Cardiac fibroblast (primary cell): ENCODE data around the gene GCK.
A peak's percentile ranks its signal among the peaks of the same experiment; 100 is the strongest.
"Not testable (repeated sequence)": the region's sequence is repeated elsewhere in the genome, so short reads cannot be mapped to it uniquely, and the experiment has no call there.

ENCODE experiments used
- DNase-seq, 2 donors: peaks; one replicate each; pipeline versions ENCODE4 v3.0.0 to v3.0.0-alpha.2; 2010; ENCODE audit warnings: low read depth in 2 of 2
- H3K4me3 ChIP-seq, 2 donors: replicated peaks in 1 of 2; 1 replicate in 1 of 2; 2 replicates in 1 of 2; pipeline ENCODE4 v1.5.1; 2011; ENCODE audit warnings: low read depth in 2 of 2, low read length in 2 of 2, mild to moderate bottlenecking in 2 of 2, moderate library complexity in 1 of 2
- TF ChIP-seq, protein P1 (sequence below): IDR thresholded peaks from one replicate; pipeline ENCODE4 v1.5.1; 2011; ENCODE audit warnings: low read depth, mild to moderate bottlenecking, low read length, inconsistent platforms

GCK gene

GRCh38 chr7:44208085-44208484 is 18.8 kb upstream of the GCK start:
- TF ChIP-seq, protein P1, sequence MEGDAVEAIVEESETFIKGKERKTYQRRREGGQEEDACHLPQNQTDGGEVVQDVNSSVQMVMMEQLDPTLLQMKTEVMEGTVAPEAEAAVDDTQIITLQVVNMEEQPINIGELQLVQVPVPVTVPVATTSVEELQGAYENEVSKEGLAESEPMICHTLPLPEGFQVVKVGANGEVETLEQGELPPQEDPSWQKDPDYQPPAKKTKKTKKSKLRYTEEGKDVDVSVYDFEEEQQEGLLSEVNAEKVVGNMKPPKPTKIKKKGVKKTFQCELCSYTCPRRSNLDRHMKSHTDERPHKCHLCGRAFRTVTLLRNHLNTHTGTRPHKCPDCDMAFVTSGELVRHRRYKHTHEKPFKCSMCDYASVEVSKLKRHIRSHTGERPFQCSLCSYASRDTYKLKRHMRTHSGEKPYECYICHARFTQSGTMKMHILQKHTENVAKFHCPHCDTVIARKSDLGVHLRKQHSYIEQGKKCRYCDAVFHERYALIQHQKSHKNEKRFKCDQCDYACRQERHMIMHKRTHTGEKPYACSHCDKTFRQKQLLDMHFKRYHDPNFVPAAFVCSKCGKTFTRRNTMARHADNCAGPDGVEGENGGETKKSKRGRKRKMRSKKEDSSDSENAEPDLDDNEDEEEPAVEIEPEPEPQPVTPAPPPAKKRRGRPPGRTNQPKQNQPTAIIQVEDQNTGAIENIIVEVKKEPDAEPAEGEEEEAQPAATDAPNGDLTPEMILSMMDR = no peak
- no peak for DNase-seq
- H3K4me3 ChIP-seq = no peak overlapping the region

GRCh38 chr7:44206008-44206407 is 16.8 kb upstream of the GCK start:
- no peak for DNase-seq
- TF ChIP-seq, protein P1 = no peak
- H3K4me3 ChIP-seq = no peak overlapping the region

- DNase-seq = peak in 1 of 2 donors; percentile 15
- H3K4me3 ChIP-seq = peak overlapping the region; percentile 99 to 100
- TF ChIP-seq, protein P1 = no peak
Measured at GRCh38 chr7:44201813-44202212, 12.6 kb upstream of the GCK start.

- TF ChIP-seq, protein P1 = peak; percentile 40
- H3K4me3 ChIP-seq = peak within 1 kb of the TSS; percentile 99 to 100
- DNase-seq = peak; percentile 94 to 95
Measured at GRCh38 chr7:44200699-44201461, 11.6 kb upstream of the GCK start, which contains the start of gene YKT6. Gene YKT6 (plus strand): TSS chr7:44200978. CDS start chr7:44201136, 158 bp downstream.

DNA sequence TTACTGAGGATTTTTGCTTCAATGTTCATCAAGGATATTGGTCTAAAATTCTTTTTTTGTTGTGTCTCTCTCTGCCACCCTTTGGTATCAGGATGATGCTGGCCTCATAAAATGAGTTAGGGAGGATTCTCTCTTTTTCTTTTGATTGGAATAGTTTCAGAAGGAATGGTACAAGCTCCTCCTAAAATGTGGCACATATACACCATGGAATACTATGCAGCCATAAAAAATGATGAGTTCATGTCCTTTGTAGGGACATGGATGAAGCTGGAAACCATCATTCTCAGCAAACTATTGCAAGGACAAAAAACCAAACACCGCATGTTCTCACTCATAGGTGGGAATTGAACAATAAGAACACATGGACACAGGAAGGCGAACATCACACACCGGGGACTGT is 10.9 kb upstream of the GCK start:
- not testable (repeated sequence) for DNase-seq, H3K4me3 ChIP-seq

DNA sequence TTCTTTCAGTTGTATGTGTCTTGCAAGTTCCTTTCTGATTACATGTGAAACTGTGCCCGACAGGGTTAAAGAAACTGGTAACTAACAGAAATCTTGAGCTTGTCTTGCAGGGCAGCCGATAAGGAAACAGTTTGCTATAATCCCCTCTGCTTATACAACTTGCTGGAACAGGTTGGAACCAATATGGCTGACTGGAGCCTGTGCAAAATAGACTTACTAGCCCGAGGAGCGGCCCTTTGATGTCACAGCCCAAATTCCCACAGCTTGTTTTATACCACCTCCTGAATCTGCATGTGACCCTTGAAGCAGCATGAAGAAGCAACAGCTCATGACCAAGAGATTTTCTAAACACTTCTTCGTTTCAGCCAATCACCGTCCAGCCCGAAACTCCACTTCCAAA is 8.2 kb upstream of the GCK start:
- TF ChIP-seq, protein P1 = no peak
- no peak for DNase-seq
- H3K4me3 ChIP-seq = no peak overlapping the region

DNA sequence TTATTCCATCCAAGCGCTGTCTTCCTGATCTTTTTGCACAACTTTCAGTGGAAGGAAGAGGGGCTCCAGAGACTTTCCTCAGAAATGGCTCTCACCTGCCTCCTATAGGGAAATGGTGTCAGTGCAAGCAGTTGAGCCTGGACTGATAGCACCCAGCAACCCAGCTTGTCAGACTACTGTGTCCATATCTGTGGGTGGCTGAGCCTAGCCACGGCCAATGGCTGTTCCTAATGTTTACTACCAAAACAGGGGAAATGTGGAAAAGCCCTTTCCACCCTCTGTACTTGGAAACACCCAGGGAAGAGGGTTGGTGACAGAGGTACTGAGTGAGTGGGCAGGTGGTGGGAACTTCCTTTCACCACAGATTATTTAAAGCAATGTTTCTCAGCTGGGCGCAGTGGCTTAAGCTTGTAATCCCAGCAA is 7.2 kb upstream of the GCK start:
- TF ChIP-seq, protein P1 = peak; percentile 91
- DNase-seq = peak; percentile 71 to 73
- H3K4me3 ChIP-seq = no peak overlapping the region
